GM19455 (cell line): Measurements from ENCODE around the gene TNS1.

Source experiments
- ATAC-seq: cut with Tn5 transposase; IDR thresholded peaks from one replicate; pipeline ENCODE4 v1.9.1; 2021; ENCODE audit not compliant: unreplicated experiment

The TNS1 gene

DNA sequence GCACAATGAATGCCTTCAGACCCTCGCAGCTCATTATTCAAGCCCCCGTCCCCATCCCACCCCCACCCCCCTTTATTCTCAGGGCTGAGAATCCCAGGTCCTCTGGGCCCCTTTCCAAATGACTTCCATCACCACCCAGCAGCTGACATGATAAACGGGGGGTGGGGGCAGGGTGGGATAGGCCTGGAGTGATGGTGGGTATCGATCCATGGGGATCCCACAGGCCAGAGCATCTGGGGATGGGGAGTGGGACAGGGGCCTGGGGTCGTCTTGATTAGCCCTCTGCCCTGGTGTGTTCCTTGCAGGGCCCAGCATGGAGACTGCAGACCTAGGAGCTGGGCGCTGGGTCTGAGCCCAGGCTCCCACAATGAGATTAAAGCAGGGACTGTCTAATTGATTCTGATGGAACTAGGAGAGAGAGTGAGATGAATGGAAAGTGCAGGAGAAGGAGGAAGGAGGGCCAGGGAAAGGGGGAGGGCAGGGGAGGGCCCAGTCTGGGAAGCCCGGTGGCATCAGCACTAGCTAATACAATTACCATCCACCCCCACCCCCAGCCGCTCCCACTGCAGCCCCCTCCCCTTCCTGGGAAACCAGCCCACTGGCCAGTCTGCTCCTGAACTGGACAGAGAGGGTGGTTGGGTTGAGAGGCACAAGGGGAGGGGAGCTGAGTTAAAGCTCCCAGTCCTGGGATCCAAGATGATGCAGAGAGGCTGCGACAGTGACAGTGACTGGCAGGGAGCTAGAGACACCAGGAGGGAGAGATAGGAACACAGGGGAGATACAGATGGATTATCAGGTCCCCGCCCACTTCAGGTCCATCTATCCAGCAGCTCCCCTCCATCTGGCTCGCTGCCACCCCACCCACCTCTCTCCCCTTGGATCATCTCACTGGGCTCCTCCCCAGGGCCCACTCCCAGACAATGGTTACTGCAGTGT, 13.1 kb upstream of the TNS1 start:
- ATAC-seq = no peak

DNA sequence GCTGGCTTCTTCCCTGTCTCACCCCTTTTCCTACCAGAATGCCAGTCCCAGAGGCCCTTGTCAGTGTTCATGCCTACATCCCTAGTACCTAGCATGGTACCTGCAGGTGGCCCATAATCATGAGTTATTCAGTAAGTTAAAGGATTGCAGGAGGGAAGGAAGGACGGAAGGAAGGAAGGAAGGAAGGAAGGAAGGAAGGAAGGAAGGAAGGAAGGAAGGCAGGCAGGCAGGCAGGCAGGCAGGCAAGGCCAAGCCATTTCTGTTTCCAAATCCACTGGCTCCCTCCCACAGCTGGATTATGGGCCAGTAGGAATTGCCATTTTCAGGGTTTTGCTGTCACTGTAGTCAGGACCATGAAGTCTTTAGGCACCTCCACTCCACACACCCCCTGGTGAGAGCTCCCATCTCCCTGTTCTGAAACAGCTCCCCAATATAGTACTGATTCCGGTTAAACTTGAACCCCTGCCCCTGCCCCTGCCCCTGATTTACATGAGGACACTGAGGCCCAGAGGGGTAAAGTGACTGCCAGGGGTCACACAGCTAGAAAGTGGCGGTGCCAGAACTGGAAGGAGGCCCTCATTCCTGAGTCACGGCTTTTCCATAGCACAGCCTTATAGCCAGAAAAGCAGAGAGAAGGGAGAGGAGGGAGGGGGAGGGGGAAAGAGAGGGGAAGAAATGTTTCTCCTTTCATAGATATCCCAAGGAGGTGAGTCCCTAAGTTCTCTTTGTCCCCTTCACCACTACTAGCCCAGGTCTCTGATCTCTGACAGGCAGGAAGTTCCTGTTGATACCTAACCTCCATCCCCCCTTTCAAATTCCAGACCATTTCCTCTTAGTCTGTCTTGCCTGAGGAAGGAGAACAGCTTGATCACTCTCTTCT, 12.2 kb upstream of the TNS1 start:
- no peak for ATAC-seq

DNA sequence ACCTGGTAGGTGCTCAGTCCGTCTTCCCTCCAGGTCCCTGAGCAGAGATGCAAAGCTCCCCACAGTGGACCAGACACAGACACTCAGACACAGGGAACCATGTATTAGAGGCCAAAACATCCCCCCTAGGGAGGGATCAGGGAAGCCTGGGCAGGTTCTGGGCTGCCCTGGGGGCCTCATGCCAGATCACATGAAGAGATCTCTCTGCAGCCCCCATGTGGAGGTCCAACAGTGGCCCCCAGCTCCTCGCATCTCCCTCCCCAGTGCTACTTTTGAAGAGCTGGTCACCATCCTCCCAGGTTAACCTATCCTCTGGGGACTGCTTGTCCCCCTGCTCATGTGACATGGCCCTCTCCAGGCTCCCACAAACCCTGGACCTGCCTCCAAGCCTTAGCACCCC, 10.5 kb upstream of the TNS1 start:
- ATAC-seq = no peak

DNA sequence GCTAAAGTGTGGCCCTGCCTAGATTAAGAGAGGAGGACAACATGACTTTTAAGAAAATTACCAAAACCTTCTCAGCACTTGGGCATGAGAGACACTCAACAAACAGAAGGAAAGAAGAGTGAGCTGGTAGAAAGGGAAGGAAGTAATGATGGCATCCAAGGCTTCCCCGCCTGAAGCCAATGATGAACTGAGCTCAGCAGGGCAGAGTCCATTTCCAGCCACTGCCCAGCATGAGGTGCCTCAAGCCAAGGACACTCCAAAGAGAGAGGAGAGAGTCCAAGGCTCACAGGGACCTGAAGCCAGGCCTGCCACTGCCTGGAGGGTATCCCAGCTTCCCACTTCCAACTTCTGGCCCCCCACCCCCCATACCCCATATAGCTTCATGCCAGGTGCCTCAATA, 9.5 kb upstream of the TNS1 start:
- ATAC-seq = no peak

DNA sequence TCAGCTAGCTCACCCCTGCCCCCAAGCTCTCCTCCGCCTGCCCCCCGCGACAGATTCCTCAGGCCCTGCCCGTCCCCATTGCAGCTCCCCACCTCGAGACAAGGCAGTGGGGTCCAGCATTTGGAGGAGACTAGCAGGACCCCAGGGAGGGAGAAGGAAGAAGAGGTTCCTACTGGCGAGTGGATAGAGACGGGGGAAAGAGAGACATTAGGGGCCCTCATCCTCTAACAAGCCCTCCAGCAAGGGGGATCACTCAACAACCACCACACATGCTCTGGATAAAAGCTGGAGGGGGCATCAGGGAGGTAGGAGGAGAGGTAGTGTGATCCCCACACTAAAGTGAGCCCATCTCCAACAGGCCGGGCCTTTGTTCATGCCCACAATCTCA, 8.9 kb upstream of the TNS1 start:
- no peak for ATAC-seq

DNA sequence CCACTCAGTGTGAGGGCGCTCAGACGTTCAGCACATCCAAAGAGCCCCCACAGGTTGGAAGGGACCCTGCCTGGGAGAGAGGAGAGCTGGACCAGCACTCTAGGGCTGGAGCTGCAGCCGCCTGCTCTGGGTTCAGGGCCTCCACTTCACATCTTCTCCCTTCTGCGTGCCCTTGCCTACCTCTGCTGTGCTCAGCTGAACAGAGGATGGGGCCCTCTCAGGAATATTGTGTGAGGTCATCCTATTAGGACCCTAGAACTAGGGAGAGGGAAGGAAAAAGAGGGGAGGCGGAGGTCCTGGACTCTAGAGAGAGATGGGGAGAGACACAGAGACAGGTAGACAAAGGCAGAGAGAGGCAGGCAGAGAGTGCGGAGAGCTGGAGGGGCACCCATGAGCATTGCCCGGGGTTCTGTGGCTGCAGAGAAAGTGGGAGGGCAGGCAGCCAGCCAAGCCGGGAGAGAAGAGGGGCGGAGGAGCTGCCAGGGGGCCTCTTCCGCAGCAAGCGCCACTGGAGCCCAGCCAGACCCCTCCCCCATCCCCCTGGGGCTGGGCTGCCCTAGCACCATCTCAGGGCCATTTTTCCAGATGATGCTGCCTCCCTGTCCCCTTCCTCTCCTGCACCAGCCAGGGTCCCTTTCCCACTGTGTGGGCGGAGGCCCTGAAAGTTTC, 8.3 kb upstream of the TNS1 start:
- ATAC-seq = no peak

DNA sequence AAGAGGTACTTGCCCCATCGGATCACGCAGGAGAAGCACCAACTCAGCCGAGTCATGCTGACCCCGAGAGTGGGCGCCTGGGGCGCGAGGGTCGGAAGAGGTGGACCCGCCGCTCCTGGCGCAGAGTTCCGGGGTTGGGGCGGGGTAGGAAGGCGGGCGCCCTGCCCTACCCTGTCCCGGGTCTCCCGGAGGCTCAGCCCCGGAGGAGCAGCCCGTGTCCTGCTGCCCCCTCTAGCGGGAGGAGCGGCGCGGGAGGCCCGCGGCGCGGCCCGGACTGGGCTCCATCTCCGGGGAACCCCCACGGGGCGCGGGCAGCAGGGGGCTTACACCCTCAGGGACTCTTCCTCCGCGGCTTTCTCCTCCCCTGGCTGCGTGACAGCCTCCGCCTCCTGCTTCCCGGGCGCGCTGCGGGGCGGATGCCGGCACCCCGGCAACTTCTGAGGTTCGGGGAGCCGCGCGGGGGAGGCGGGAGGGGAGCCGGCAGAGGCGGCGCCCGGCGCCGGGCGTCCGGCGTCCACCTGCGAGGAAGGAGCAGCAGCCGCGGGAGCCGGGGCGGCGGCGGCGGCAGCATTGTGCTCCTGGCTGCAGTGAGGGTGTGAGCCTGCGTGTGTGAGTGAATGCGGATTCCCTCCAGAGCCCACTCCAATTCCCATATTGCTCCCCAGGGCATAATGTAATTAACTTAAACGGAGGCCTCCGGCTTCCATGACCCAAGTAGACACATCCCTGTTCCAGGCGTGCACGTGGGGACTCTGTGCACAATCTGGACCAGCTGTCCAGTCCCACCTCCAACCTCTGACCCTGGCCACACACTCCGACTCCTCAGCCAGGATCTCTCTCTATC, 7.6 kb upstream of the TNS1 start:
- ATAC-seq = no peak

DNA sequence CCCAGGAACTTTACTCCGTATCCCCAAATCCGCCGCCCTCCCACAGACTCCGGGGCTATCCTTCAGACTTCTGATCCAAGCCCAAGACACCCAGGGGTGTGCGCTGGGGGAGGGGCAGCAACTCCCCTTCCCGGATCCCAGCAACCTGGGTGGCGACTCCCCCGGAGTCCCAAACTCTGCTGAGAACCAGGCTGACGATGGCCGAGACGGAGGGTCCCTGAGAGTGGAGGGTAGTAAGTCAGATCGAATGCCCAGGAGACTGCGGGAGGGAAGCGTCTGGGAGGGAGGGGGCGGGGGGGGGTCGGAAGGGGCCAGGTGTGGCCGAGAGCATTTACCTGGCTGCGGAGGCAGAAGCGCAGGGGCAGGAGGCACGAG, 7.0 kb upstream of the TNS1 start:
- no peak for ATAC-seq

DNA sequence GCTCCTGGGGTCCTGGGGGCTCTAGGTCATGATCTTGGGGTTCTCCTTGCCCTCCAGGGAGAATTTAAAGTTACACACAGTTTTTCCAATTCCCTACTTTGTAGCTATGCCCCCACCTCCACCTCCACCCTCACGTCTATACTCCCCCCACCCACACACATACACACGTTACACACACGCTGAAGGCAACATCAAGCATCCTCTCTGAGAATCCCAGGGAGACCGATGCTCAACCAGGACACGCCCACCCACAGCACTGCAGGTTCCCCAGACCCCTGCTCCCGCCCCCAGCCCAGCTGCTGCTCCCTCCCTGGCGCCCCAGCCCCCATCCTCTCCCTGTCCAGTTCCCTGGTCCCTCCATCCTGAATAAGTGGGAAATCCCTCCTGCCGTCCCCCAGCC, 6.4 kb upstream of the TNS1 start:
- ATAC-seq = no peak

DNA sequence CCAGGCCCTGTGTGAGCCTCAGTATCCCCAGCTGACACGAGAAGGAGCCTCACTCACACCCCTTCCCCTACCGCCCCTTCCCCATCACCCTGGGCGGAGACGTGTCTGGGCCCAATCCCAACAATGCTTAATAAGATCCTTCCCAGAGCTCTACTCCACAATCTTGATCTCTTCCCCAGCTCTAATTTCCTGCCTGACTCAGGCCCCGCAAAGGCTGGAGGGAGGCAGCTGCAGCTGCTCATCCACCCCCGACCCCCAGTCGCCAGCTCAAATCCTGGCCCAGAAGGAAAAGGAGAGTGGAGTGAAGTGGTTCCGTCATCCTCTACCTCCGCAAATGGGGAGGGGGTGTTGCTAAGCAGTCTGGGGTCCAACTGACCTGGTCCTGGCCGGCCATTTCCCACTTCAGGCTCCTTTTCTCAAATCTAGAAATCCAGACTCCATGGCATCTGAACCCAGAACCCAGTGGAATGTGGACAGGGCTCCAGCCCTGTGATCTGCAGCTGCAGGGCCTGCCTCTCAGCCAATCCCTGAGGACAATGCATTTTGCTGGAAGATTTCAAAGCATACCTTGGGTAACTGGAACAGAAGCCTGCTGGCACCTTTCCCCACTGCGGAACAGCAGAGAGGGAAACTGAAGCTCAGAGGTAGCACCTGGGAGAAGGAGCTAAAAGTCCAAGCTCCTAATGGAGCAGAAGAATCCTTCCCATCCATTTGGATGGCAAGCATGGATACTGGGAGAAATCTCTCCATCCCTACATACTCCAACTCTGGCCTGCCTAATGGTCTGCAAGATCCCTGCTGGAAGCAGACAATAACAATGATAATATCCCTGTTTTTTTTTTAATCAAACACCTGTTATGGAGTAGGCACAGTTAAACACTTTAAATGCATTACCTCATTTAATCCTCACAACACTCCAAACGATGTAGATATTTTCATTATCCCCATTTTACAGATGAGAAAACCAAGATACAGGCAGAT, 5.6 kb upstream of the TNS1 start:
- ATAC-seq = no peak

DNA sequence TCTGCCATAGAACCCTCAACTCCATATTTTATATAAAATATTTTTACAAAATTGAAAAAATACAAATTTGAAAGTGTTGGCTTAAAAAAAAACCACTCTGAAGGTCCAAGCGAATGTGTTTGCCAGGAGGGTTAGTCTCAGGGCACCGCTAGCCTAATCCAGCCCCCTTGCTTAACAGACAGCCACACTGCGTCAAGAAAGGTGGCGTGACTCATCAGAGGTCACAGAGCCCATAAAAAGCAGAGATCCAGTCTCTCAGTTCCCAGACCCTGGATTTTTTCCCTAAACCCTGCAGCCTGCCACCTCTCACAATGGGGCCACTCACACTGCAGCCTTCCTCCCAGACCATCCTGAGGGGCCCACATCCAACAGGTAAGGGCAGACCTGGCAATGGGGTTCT, 3.9 kb upstream of the TNS1 start:
- ATAC-seq = no peak

DNA sequence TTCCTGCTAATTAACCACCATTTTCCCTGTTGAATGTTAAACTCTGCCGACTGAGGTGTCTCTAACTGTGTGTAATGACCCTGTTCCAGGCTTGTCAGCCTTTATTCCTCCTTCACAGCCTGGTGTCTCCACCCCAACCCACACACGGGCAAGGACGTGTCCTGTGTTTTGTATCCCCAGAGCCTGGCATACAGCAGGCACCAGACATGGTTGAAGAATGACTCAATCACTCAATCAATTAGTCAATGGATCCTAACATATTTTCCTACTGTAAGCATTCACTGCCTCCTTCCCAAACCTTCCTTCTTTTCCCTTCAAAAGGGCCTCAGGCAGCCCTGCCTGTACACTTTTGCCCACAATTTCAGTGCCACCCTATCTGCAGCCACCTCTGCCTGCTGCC, 2.7 kb upstream of the TNS1 start:
- no peak for ATAC-seq

DNA sequence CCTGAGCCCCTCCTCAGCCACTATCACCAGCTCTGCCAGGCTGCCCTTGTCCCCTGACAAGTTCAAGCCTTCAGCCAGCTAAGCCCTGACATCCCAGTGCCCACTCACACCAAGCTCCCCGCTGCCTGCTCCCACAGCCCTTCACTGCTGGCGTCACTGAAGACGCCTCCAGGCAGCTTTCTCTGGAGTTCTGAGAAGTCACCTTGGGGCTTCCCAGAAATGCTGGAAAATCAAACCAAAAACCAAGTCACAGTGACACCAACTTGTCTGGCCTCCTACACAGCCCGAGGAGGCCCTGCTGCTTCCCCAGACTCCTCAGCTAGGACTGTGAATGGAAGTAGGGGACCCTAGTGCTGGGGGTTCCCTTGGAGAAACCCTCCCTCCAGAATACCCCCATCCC, 2.2 kb upstream of the TNS1 start:
- ATAC-seq = no peak

DNA sequence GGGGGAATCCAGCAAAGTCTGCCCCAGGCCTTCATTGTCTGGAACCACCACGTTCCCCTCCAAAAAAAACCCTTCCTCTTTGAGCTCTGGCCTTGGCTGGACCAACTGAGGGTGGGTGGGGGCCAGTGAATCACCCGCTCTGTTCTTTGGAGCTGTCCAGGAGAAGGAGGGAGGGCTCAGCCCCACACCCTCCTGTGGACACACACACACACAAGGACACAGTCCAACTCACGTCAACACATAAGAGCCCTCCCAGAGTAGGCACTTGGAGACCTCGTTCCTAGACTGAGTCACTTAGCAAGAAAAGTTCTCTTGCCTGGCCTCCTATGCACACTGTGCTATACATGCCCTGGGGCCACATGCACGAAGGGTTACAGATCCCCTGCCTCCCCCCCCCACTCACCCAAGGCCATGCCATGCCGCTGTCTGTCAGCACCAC, 1.2 kb upstream of the TNS1 start:
- ATAC-seq = no peak

DNA sequence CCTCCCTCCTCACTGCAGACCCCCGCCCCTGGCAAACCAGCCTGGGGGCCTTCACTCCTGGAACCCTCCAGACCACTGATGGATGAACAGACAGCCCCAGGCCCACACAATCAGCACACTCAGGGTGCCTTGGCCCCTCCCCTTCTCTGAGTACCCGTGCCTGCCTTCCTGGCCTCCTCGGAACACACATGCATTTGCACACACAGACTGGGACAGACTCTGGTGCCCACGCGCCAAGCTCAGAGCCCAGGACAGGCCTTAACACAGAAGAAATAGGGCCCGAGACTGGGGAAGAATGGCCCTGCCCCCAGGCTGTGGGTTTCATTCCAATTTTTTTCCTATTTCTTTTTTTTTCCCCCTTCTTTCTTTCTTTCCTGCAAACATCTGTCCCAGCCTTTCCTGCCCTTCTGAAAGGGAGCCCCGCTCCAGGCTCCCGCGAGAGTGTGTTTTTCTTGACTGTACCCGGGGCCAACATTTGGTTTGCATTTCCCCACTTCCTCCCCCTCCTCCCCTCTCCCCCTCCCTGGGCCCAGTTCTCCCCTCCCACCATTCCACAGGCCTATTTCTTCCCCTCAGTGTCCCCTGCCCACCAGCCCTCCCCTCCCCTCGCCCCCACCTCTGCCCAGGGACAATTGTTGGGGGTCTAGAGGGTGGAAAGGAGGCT, 618 bp upstream of the TNS1 start:
- ATAC-seq = no peak

DNA sequence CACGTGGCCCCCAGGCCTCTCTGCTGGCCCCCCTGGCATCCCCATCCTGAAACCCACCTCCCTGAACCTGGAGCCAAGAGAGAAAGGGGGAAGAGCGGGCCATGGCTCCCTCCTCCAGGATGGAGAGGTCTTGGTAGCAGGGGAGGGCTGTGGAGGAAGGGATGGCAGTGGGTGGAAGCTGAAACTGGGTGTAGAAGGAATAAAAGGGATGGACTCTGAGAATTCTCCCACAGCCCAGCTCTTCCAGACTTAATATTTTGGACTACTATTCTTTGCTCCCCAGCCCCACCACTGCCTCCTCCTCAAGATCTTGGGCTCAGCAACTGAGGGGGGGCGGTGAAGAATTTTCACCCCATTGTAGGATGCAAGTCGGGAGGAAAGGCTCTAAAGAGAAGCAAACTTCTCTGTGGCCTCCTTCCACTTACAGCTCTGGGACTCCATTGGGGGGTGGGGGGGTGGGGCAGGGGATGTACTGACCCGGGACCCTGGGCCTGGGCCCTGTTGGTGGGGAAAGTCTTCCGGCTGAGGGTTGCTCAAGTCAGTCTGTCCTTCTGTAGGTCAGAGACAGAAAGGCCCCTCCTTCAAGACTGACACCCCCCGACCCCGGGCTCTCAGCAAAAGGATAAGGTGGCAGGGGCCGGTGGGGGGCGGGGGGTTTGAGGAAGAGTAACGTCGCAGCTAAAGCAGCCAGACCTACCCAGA, 501 bp downstream of the TNS1 start:
- no peak for ATAC-seq

DNA sequence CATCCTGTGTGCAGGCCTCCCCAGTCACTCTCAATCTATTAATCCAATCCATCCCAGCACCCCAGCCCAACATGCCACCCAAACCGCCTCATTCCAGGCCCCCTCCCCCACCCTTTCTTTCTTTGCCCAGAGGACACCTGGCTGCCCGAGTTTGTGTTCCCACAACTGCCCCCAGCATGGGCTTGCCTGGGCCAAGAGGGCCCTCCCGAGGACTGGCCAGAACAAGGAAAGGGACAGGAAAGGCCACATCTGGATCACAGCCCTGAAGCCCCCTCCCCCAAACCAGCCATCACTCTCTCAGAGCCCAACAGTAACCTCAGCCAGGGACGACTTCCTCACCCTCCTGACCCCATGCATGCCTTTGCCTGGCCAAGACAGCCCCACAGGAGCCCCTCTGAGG, 1.2 kb downstream of the TNS1 start:
- ATAC-seq = no peak

DNA sequence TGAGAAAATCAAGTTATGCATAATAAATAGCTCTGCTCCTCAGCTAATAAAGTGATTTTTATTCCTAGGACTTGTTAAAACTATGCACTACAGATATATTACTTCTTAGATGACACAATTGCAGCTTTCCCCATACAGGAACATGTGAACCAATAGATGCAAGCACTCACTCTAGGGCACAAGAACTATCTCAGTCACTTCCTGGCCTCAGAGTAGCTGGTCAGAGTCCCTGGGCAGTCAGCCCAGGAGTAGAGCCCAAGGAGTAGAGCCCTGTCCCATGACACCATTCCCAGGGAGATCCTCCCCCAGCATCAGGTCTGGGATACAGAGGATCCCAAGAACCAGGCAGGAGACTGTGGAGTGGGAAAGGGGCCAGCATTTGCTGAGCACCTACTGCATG, 2.7 kb downstream of the TNS1 start:
- ATAC-seq = no peak
